ENCODE measurements around the gene ADCYAP1.
"Not testable (repeated sequence)": the region's sequence is repeated elsewhere in the genome, so short reads cannot be mapped to it uniquely, and the experiment has no call there.

Gene ADCYAP1

DNA sequence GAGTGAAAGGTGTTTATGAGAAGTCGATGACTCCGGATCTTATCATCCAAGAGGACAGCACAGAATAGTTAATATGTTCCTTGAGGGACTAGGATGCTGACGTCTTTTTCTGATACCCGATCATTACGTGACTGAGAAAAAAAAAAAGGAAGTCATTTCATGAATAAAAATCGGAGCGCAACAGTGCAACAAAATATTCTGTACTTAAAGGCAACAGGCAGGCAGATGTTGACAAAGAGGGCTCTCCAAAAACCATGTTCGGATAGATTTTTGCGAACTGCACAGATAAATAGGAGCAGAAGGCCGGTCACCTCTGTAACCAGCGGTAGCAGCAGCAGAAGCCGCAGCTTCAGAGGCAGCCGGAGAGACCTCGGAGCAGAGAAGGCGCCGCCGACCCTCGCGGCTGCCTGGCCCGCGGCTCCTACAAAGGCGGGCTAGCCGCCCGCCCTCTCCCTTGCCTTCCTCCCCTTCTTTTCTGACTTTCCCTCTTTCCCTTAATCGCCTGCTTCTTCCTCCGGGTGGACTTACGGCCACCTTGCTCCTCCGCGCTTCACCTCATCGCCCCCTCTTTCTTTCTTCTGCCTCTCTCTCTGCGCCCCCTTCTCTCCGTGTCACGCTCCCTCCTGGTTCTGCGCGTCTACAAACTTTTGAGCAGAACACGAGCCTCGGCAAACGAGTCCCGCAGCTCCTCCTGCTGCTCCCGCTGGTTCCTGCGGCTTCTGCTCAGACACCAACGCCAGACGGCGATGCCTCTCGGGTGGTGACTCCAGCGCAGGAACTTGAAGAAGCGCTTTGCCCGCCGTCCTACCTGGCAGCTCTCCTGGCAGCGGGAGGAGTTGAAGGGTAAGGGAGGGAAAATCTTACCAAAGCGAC, at the start of gene ADCYAP1:
TSS of gene ADCYAP1 (plus strand) at position 654 of the 873 bp plus-strand sequence. CDS start 516 bp downstream, outside the sequence.
- DNase-seq (ENCODE audit: low read depth, low spot score): peak; percentile 79

GRCh38 chr18:857986-858385, 46.7 kb upstream of the ADCYAP1 start:
- DNase-seq (ENCODE audit: low read depth, low spot score): no peak

- peak; percentile 79 for DNase-seq (ENCODE audit: low read depth, low spot score)
These were observed 39.8 kb upstream of the ADCYAP1 start for GRCh38 chr18:864872-865273.

GRCh38 chr18:867257-867656, 37.4 kb upstream of the ADCYAP1 start:
- DNase-seq (ENCODE audit: low read depth, low spot score): no peak

GRCh38 chr18:873426-873825, 31.2 kb upstream of the ADCYAP1 start:
- DNase-seq (ENCODE audit: low read depth, low spot score): not testable (repeated sequence)

DNA sequence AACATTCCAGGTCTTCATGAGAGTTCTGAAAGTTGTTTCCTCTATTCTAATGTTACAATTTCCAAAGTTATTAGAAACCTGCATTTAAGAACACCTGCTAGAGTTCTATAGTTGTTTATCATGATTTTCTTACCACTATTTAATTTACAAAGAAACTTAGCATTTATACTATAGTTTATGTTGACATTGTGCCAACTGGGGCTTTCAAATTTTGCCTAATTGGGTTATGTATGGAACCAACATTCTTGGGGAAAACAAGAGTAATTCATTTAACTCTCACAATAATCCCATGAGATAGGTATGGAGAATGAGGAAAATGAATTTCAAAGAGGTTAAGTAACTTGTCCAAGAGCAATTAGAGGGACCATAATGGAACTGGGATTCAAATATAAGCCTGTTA, 28.8 kb upstream of the ADCYAP1 start:
- DNase-seq (ENCODE audit: low read depth, low spot score): no peak

GRCh38 chr18:877238-877637, 27.4 kb upstream of the ADCYAP1 start:
- DNase-seq (ENCODE audit: low read depth, low spot score): no peak

DNA sequence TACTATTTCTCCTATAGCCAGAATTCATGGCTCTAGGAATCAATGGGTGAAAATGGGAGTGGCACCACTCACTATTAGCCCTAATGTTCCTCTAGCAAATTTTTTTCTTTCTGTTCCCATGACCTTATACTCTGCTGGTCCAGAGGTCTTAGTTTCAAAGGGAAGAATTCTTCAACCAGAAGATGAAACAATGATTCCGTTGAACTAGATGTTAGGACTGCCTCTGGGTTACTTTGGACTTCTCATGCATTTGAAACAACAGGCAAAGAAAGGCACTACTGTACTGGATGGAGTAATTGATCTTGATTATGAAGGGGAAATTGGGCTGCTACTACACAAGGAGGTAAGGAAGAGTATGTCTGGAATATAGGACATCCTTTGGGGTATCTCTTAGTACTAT, 18.6 kb upstream of the ADCYAP1 start:
- DNase-seq (ENCODE audit: low read depth, low spot score): no peak

- DNase-seq (ENCODE audit: low read depth, low spot score): no peak
These were observed 17.0 kb upstream of the ADCYAP1 start for GRCh38 chr18:887716-888115.

DNA sequence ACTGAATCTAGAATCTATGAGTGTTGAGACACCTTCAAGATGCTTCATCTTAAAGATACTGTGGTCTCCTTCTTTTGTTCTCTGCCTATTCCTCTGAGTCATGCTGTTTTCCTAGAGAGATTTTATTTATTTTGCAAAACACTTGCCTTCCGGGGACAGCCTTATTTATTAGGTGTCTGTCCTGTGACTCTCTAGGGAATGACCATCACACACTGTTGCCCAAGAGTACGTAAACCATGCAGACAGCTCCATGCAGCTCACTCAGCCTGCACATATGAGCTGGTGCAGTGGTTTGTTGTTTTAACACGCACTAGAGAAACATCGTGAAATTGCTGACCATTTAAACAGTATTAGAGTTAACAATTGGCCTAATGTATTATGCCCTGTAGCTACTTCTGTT, 12.4 kb upstream of the ADCYAP1 start:
- no peak for DNase-seq (ENCODE audit: low read depth, low spot score)

DNA sequence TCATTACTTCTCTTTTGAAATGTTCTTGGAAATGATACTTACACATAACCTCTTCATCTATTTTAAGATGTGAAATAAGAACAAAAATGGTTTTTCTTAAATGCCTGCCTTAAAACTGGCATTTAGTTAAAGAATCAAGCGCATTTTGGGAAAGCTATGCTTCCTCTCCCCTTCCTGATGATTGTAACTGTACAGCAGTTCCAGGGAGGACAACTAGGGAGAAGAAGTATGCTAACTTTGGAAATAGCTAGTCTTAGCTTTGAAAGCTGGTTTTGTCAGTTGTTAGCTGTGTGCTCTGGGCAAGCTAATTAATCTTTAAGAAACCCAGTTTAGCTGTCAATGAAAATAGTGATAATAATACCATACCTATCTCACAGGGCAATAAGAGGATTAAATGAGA, 8.4 kb upstream of the ADCYAP1 start:
- DNase-seq (ENCODE audit: low read depth, low spot score): no peak

DNA sequence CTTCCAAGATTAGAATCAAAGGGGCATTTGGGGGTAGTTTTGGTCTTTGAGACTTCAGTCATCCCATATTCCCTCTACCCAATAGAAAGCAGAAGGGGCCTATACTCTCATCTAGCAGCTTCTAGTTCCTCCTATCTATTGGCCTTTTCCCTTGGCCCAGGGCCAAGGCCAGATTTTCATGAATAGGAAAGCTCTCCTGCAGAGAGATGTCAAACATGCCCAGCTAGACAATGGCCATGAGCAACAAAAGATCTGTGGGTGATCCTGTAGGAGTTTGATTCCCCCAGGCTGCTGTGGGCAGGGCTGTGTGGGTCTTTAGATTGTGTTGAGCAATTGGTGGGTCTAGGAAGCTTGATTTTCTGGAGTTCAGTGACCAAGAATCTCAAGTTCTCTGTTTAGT, 2.9 kb upstream of the ADCYAP1 start:
- DNase-seq (ENCODE audit: low read depth, low spot score): peak; percentile 21

DNA sequence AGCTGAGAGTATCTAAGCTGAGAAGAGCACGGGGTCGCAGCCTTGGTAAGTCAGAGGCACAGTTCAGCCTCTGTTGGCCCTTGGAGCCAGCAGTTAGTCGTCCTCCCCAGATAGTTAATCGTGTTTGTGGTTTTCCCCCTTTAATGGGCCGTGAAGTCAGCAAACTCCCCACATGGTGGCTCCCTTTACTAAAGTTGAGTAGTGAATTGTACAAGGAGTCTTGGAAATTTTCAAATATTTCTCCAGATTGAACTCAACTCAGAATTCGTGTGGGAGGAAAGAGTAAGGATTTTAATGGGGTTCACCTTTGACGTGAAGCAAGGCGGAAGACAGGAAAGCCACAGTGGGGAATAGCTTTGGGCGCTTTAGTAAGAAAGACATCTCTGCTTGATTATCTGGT, 2.4 kb upstream of the ADCYAP1 start:
- peak; percentile 26 for DNase-seq (ENCODE audit: low read depth, low spot score)

DNA sequence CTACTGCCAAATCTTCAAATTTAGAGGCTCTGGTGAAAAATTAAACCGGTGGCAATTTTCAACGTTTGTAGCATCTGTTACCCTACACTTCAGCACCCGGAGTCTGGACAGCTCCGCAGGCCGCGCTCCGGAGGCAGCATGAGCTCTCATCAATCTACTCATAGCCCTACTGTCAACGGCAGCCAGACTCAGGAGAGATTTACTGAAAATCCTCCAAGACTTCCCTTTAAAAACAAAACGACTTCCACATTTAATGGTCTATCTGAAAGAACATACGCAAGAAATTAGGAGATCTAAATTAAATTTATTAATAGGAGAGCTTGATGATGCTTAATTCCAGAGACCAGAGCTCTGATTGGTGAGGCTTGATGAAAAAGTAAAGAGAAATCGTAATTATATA, 970 bp upstream of the ADCYAP1 start:
- peak; percentile 75 for DNase-seq (ENCODE audit: low read depth, low spot score)

DNA sequence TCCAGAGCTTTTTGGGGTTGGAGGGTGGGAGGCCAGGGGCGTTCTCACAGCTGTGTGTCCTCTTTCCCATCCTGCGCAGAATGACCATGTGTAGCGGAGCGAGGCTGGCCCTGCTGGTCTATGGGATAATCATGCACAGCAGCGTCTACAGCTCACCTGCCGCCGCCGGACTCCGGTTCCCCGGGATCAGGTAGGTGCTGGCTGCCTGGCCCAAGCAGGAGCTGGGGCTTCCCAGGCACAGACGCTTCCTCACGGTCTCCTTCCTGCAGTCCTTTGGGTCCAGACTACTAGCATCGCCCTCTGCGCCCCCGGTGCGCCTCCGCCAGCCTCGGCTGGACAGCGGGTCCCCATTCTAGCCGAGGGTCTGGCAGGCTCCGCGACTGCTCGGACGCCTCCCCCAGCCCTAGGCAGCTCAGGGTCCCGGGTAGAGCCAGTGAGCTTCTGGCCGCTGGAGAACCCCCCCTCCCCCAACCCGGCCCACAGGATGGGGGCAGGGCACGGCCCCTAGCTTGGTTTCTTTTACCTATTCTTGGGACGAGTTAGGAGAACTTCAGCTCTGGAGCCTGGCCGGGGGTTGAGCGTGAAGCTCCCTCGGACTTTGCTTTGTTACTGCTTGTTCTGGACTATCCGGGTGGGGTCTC, 756 bp downstream of the ADCYAP1 start:
- peak; percentile 27 for DNase-seq (ENCODE audit: low read depth, low spot score)

DNA sequence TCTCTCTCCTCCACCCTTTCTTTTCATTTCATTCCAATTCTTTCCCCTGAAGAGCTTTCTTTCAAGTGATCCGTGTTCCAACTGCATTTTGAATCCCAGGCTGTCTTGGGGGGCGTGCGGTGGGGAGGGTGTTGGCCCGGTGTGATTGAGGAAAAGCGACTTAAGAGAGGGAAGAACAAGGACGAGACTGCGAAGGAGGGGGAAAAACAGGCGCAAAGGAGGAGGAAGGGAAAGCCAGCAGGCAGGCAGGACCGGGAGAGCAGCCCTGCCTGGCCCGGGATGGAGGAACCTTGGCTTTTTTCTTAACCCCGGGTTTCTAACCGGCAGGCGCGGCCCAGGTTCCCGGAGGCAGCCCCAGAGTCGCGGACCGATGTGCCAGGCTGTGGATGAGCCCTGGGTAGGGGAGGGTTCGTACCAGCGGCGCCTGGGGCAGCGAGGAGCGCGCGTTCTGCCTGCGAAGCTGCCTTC, 1.3 kb downstream of the ADCYAP1 start:
- peak; percentile 40 for DNase-seq (ENCODE audit: low read depth, low spot score)

- peak; percentile 64 for DNase-seq (ENCODE audit: low read depth, low spot score)
These were observed 1.9 kb downstream of the ADCYAP1 start for GRCh38 chr18:906416-907114.

DNA sequence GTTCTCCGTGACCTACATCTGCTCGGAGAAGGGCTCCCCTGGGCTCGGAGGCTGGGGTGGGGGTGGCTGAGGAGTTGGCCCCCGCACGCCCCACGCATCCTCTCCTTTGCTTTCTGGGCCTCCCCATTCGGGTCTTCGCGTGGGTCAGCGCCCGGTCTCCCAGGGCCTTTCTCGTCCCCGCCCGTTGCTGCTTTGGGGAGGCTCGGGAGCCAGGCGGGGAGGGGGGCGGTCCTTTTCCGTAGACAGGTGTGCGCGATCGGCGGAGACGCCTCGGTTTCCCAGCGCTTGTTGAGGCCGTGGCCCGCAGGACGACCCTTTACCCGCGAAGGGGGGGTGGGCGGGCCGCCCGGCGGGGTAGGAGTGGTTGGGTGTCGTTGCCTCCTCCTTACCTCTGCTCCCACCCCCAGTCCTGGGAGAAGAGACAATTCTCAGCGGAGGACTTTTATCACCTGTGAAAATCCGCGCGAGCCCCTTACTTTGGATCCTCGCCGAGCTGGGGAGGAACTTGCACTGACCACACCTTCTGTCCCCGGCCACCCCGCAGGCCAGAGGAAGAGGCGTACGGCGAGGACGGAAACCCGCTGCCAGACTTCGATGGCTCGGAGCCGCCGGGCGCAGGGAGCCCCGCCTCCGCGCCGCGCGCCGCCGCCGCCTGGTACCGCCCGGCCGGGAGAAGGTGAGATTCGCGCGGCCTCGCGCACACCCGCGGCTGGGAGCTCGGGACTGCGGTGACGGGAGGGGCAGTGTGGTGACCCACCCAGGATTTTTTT, 2.6 kb downstream of the ADCYAP1 start:
- peak; percentile 39 for DNase-seq (ENCODE audit: low read depth, low spot score)

GRCh38 chr18:907885-908757, 3.5 kb downstream of the ADCYAP1 start:
- DNase-seq (ENCODE audit: low read depth, low spot score): peak; percentile 18
